ENCODE data around the gene TUFT1. TPM values are rescaled to one million over a fixed set of nuclear protein-coding genes. Genes with fewer than 3 reads are reported as not detected.
A peak's percentile ranks its signal among the peaks of the same experiment; 100 is the strongest.

Gene TUFT1
- total and polyA plus RNA-seq, 2 of the 8 experiments (the other 6 are each of a cell fraction or from before 2014, with no cell fraction given): 7.3 to 10.4 TPM

DNA sequence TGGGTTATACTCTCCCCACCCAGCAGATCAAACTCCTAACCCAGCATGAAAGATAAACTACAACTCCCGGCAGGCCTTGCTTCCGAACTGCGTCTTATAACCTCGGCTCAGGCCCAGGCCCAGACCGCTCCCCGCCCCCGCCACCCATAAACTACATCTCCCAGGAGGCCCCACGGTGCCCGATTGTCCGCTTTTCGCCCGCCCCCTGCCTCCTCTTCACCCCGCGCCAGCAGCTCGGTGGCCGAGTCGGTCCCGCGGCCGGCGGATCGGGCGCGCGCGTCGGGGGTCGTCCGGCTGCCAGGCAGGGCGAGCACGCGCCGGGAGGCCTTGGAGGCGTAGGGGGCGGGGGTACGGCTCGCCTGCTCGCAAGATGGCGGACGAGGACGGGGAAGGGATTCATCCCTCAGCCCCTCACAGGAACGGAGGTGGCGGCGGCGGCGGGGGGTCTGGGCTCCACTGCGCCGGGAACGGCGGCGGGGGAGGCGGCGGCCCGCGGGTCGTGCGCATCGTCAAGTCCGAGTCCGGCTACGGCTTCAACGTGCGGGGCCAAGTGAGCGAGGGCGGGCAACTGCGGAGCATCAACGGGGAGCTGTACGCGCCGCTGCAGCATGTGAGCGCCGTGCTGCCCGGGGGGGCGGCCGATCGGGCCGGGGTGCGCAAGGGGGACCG is 71.9 kb downstream of the TUFT1 start, which contains the start of gene SNX27:
SNX27 (plus strand) TSS at position 219 of the 669 bp plus-strand sequence; CDS start at position 371, 152 bp downstream.
- Histone ChIP-seq H2BK15ac (ENCODE audit: low read length) (no peak within 1 kb of the TSS), H3K9me3 (ENCODE audit: insufficient read depth in 2 of 2, low read depth in 1 of 2, low read length in 1 of 2) (no peaks in the 10 kb centered on the region), H3K23me2 (ENCODE audit: low read depth, low read length) (peaks cover 13% of the 10 kb centered on the region), H3K4me3 (ENCODE audit: extremely low read depth in 1 of 4, insufficient read depth in 2 of 4, low read depth in 3 of 4, low read length in 4 of 4) (peak within 1 kb of the TSS; percentile 79 to 96 (median 88)), H2BK20ac (ENCODE audit: low read length) (no peak within 1 kb of the TSS), H2BK120ac (replicated peaks; ENCODE audit: low read depth, low read length) (no peak within 1 kb of the TSS), H3K79me2 (ENCODE audit: control insufficient read depth in 1 of 2, insufficient read depth in 2 of 2, low read length in 2 of 2) (peaks cover 0 to 44% of the 10 kb centered on the region in 2 experiments; a peak in 3 of 4 replicates), H3K14ac (ENCODE audit: insufficient read length) (no peak within 1 kb of the TSS), H3K18ac (ENCODE audit: extremely low read depth, low read length) (peak within 1 kb of the TSS; percentile 83), H3K36me3 (ENCODE audit: control insufficient read depth in 2 of 4, insufficient read depth in 4 of 4, low read length in 3 of 4) (peaks cover 0 to 3% (median 0%) of the 10 kb centered on the region in 4 experiments; a peak in 3 of 8 replicates), H2AFZ (ENCODE audit: low read length) (no peak within 1 kb of the TSS), H3K23ac (ENCODE audit: insufficient read length) (no peak within 1 kb of the TSS), H3K4me1 (replicated peaks in 1 of 4; ENCODE audit: control insufficient read depth in 3 of 4, insufficient read depth in 4 of 4, low read length in 3 of 4) (peaks cover 0 to 7% (median 1%) of the 10 kb centered on the region in 4 experiments; a peak in 1 of 7 replicates), H2BK12ac (ENCODE audit: low read depth, low read length) (peak within 1 kb of the TSS; percentile 90), H3K27ac (ENCODE audit: low read depth, low read length) (peak within 1 kb of the TSS; percentile 80), H4K5ac (ENCODE audit: insufficient read length, low read depth, low read length) (peak within 1 kb of the TSS; percentile 64), H4K91ac (replicated peaks; ENCODE audit: insufficient read length, low read length) (no peak within 1 kb of the TSS), H3K79me1 (ENCODE audit: low read depth, low read length) (no peaks in the 10 kb centered on the region), H2BK5ac (ENCODE audit: low read depth, low read length) (peak within 1 kb of the TSS; percentile 78; the same call in 1 of the 2 replicates), H3K56ac (replicated peaks; ENCODE audit: insufficient read length, low read depth, low read length) (peak within 1 kb of the TSS; percentile 83), H3K9ac (replicated peaks in 1 of 4; ENCODE audit: extremely low read depth in 1 of 4, low read depth in 3 of 4, low read length in 3 of 4) (peak within 1 kb of the TSS; percentile 75 to 94 (median 83)), H3K4me2 (ENCODE audit: insufficient read depth in 1 of 2, low read depth in 2 of 2, low read length in 2 of 2) (peak within 1 kb of the TSS; percentile 93 to 100), H3K27me3 (replicated peaks in 1 of 4; ENCODE audit: control insufficient read depth in 3 of 4, extremely low read depth in 1 of 4, insufficient read depth in 3 of 4, low read length in 3 of 4) (no peaks in the 10 kb centered on the region), H3K4ac (replicated peaks; ENCODE audit: insufficient read length, low read depth, low read length) (no peak within 1 kb of the TSS), H4K8ac (ENCODE audit: extremely low read depth, insufficient read depth, low read length) (peak within 1 kb of the TSS; percentile 95), H4K20me1 (replicated peaks in 1 of 2; ENCODE audit: control insufficient read depth in 1 of 2, insufficient read depth in 2 of 2, low read length in 2 of 2) (peaks cover 0 to 1% of the 10 kb centered on the region in 2 experiments), H2AK5ac (ENCODE audit: low read depth, low read length) (no peak within 1 kb of the TSS)
- CTCF ChIA-PET (ENCODE audit: partially characterized antibody): interaction anchor here (0.6 to 1.7 kb wide), 2 partner anchors 18 to 97 kb away, joined by 3 to 5 read pairs; no protein-coding TSS in a partner anchor
- POLR2A ChIA-PET (ENCODE audit: partially characterized antibody): interaction anchor here (0.6 to 2.3 kb wide), 15 partner anchors 9 to 228 kb away, joined by 3 to 9 read pairs (median 3); partner anchors contain the start of genes C2CD4D, MRPL9 and TUFT1
- DNase-seq (ENCODE audit: low read depth in 1 of 2, low spot score in 2 of 2) (peak; percentile 84 to 93), FAIRE-seq (no peak)
- WGBS, 2 experiments (ENCODE audit: extremely low coverage in 1 of 2, insufficient coverage in 1 of 2, insufficient read length in 1 of 2, insufficient replicate concordance in 2 of 2, low coverage in 1 of 2, low lambda C conversion rate in 2 of 2, missing lambda C conversion rate in 1 of 2): 4% methylated on average over 54 of the region's 79 CpGs; no CpG with 5 or more reads in 1 of the 2 experiments
- TF ChIP-seq GTF2F1 (IDR thresholded peaks at IDR 0.05; ENCODE audit: borderline replicate concordance, low read depth, low read length) (no peak), ASH2L (IDR thresholded peaks at IDR 0.05; ENCODE audit: low read length) (peak; percentile 94), SIN3A (conservative IDR thresholded peaks at IDR 0.05 in 1 of 2, IDR thresholded peaks at IDR 0.05 in 1 of 2; ENCODE audit: low read depth in 1 of 2, low read length in 2 of 2) (no peak; a peak in 1 of 4 replicates), RAD21 (IDR thresholded peaks at IDR 0.05 in 1 of 2, conservative IDR thresholded peaks at IDR 0.05 in 1 of 2; ENCODE audit: low read depth in 2 of 2, low read length in 2 of 2) (no peak; a peak in 1 of 4 replicates), EZH2 (IDR thresholded peaks at IDR 0.05; ENCODE audit: low read depth, low read length, severe bottlenecking) (no peak), GABPA (IDR thresholded peaks at IDR 0.05; ENCODE audit: borderline replicate concordance, insufficient read depth, low read length) (no peak), SUZ12 (IDR thresholded peaks at IDR 0.05; ENCODE audit: low read length) (no peak), SP1 (IDR thresholded peaks at IDR 0.05; ENCODE audit: low read depth, low read length) (0 out of 2 replicates have a peak, but pooled peaks have one; percentile 26), RNF2 (IDR thresholded peaks at IDR 0.05; ENCODE audit: borderline replicate concordance, low read depth, low read length, missing control alignments, poor library complexity, severe bottlenecking) (no peak), POLR2AphosphoS5 (IDR thresholded peaks at IDR 0.05; ENCODE audit: low read depth, low read length) (peak; percentile 69; the same call in 1 of the 2 replicates)
